ENCODE results near the gene NAALADL1. TPM values are rescaled to one million over a fixed set of nuclear protein-coding genes. Genes with fewer than 3 reads are reported as not detected.

The NAALADL1 gene
- total RNA-seq, 4 donors from 2014 or later, result 5.6 to 21.5 (median 6.8) TPM

- H3K36me3 ChIP-seq, result peaks cover 4 to 8% of the 10 kb centered on the region in 2 donors
These were observed 36.8 kb downstream of the NAALADL1 start for GRCh38 chr11:65021509-65021908.

GRCh38 chr11:65021003-65021402 lies 37.4 kb downstream of the NAALADL1 start:
- Histone ChIP-seq H3K9me3 (no peaks in the 10 kb centered on the region), H3K27me3 (no peaks in the 10 kb centered on the region), H3K4me1 (no peaks in the 10 kb centered on the region), H3K4me3 (replicated peaks in 1 of 3) (no peak overlapping the region), H3K36me3 (peaks cover 4 to 8% of the 10 kb centered on the region in 2 donors), H3K27ac (no peak overlapping the region)
- WGBS, 2 donors, result 88 to 90% methylated on average over 3 of the region's 3 CpGs
- intact Hi-C loops (cut with DNase I), result loop anchor here (10.0 kb wide), 1 partner anchor 176 kb away; the partner anchor contains the start of gene CDC42BPG
- TF ChIP-seq CTCF (IDR thresholded peaks at IDR 0.05) (no peak), POLR2A (IDR thresholded peaks at IDR 0.05) (no peak)
- DNase-seq, result no peak

More at GRCh38 chr11:65021509-65021908, 36.8 kb downstream of the NAALADL1 start:
- no peak overlapping the region for H3K27ac ChIP-seq
- no peaks in the 10 kb centered on the region for H3K27me3 ChIP-seq
- H3K9me3 ChIP-seq, result no peaks in the 10 kb centered on the region
- DNase-seq, result no peak
- H3K4me3 ChIP-seq (replicated peaks in 1 of 3), result no peak overlapping the region
- intact Hi-C loops (cut with DNase I), result loop anchor here (10.0 kb wide), 1 partner anchor 177 kb away; the partner anchor contains the start of gene CDC42BPG
- WGBS, 2 donors, result 87 to 96% methylated on average over 5 to 6 of the region's 11 CpGs
- H3K4me1 ChIP-seq, result no peaks in the 10 kb centered on the region
- TF ChIP-seq CTCF (IDR thresholded peaks at IDR 0.05) (no peak), POLR2A (IDR thresholded peaks at IDR 0.05) (no peak)

- Histone ChIP-seq H3K27me3 (no peaks in the 10 kb centered on the region), H3K4me1 (peaks cover 5 to 8% of the 10 kb centered on the region in 2 donors), H3K36me3 (peaks cover 4 to 8% of the 10 kb centered on the region in 2 donors), H3K4me3 (replicated peaks in 1 of 3) (no peak overlapping the region), H3K27ac (no peak overlapping the region), H3K9me3 (no peaks in the 10 kb centered on the region)
- DNase-seq, result no peak
- WGBS, 2 donors, result 85 to 90% methylated on average over 6 to 7 of the region's 7 CpGs
- no peak for TF ChIP-seq CTCF (IDR thresholded peaks at IDR 0.05)
- TF ChIP-seq POLR2A (IDR thresholded peaks at IDR 0.05), result no peak
- intact Hi-C loops (cut with DNase I), result loop anchor here (5.0 to 10.0 kb wide), 3 partner anchors 95 to 175 kb away; partner anchors contain the start of genes CDC42BPG, TM7SF2 and ZNHIT2
These were observed 38.5 kb downstream of the NAALADL1 start for GRCh38 chr11:65019824-65020223.

- no peak overlapping the region for H3K27ac ChIP-seq
- no peak overlapping the region for H3K4me3 ChIP-seq (replicated peaks in 1 of 3)
- H3K4me1 ChIP-seq, result peaks cover 11 to 13% of the 10 kb centered on the region in 2 donors
- intact Hi-C loops (cut with DNase I), result loop anchor here (5.0 to 10.0 kb wide), 2 partner anchors 97 to 106 kb away; partner anchors contain the start of genes TM7SF2 and ZNHIT2
- no peaks in the 10 kb centered on the region for H3K27me3 ChIP-seq
- H3K36me3 ChIP-seq, result peaks cover 4 to 8% of the 10 kb centered on the region in 2 donors
- no peak for DNase-seq
- no peaks in the 10 kb centered on the region for H3K9me3 ChIP-seq
- 98 to 99% methylated on average over 6 of the region's 6 CpGs for WGBS, 2 donors
- TF ChIP-seq POLR2A (IDR thresholded peaks at IDR 0.05) (no peak), CTCF (IDR thresholded peaks at IDR 0.05) (no peak)
These were observed 40.4 kb downstream of the NAALADL1 start for GRCh38 chr11:65017937-65018336.

- Histone ChIP-seq H3K27ac (no peak overlapping the region), H3K9me3 (no peaks in the 10 kb centered on the region), H3K36me3 (peaks cover 4 to 8% of the 10 kb centered on the region in 2 donors), H3K4me1 (peaks cover 11 to 13% of the 10 kb centered on the region in 2 donors), H3K27me3 (no peaks in the 10 kb centered on the region), H3K4me3 (replicated peaks in 1 of 3) (no peak overlapping the region)
- 88 to 95% methylated on average over 4 of the region's 4 CpGs for WGBS, 2 donors
- intact Hi-C loops (cut with DNase I), result loop anchor here (5.0 to 10.0 kb wide), 2 partner anchors 98 to 104 kb away; partner anchors contain the start of genes TM7SF2 and ZNHIT2
- DNase-seq, result no peak
- TF ChIP-seq POLR2A (IDR thresholded peaks at IDR 0.05) (no peak), CTCF (IDR thresholded peaks at IDR 0.05) (no peak)
These were observed 41.6 kb downstream of the NAALADL1 start for GRCh38 chr11:65016705-65017104.
